ENCODE measurements around the gene MARVELD2.
"Not testable (repeated sequence)": the region's sequence is repeated elsewhere in the genome, so short reads cannot be mapped to it uniquely, and the experiment has no call there.

GRCh38 chr5:69370335-69370734 is 44.6 kb upstream of the MARVELD2 start:
- not testable (repeated sequence) for TF ChIP-seq POLR2A, POLR2AphosphoS5 (IDR thresholded peaks at IDR 0.05)
